Inferior parietal cortex (tissue), 1 donor: ENCODE measurements around the gene INPP5F.
"Not testable (repeated sequence)": the region's sequence is repeated elsewhere in the genome, so short reads cannot be mapped to it uniquely, and the experiment has no call there.

ENCODE experiments used
- DNase-seq: peaks from one replicate; pipeline ENCODE4 v3.0.0-alpha.2; 2016; ENCODE audit errors: extremely low spot score

Gene INPP5F

GRCh38 chr10:119777686-119778085 is 51.8 kb downstream of the INPP5F start:
- DNase-seq = no peak

- DNase-seq = no peak
Measured at GRCh38 chr10:119778776-119779445, 53.1 kb downstream of the INPP5F start.

GRCh38 chr10:119780879-119781480 is 55.1 kb downstream of the INPP5F start:
- DNase-seq = no peak

- DNase-seq = no peak
Measured at GRCh38 chr10:119781498-119781897, 55.6 kb downstream of the INPP5F start.

GRCh38 chr10:119782981-119783664 is 57.3 kb downstream of the INPP5F start:
- DNase-seq = no peak

- no peak for DNase-seq
Measured at GRCh38 chr10:119783665-119784027, 57.8 kb downstream of the INPP5F start.

- DNase-seq = no peak
Measured at GRCh38 chr10:119784340-119785067, 58.7 kb downstream of the INPP5F start.

GRCh38 chr10:119786117-119786769 is 60.4 kb downstream of the INPP5F start:
- DNase-seq = no peak

GRCh38 chr10:119795101-119795500 is 69.3 kb downstream of the INPP5F start:
- not testable (repeated sequence) for DNase-seq

GRCh38 chr10:119796039-119796438 is 70.2 kb downstream of the INPP5F start:
- no peak for DNase-seq

GRCh38 chr10:119801176-119801575 is 75.3 kb downstream of the INPP5F start:
- DNase-seq = no peak

GRCh38 chr10:119801998-119802538 is 76.2 kb downstream of the INPP5F start:
- no peak for DNase-seq

- DNase-seq = no peak
Measured at GRCh38 chr10:119803264-119803663, 77.4 kb downstream of the INPP5F start.

- no peak for DNase-seq
Measured at GRCh38 chr10:119805702-119806230, 79.9 kb downstream of the INPP5F start.

- DNase-seq = no peak
Measured at GRCh38 chr10:119806334-119807130, 80.7 kb downstream of the INPP5F start.

- no peak for DNase-seq
Measured at GRCh38 chr10:119807960-119808697, 82.3 kb downstream of the INPP5F start.

GRCh38 chr10:119811122-119811521 is 85.3 kb downstream of the INPP5F start:
- no peak for DNase-seq

- no peak for DNase-seq
Measured at GRCh38 chr10:119812684-119813083, 86.8 kb downstream of the INPP5F start.

GRCh38 chr10:119815671-119816070 is 89.8 kb downstream of the INPP5F start:
- no peak for DNase-seq
